Progenitor cell of endocrine pancreas (in vitro differentiated cells): ENCODE results near the gene GPRIN3. TPM values are rescaled to one million over a fixed set of nuclear protein-coding genes. Genes with fewer than 3 reads are reported as not detected.

Source experiments
- DNase-seq: peaks from one replicate; pipeline ENCODE4 v3.0.0; 2021; ENCODE audit warnings: low spot score; ENCODE audit not compliant: unreplicated experiment
- H3K27ac Mint-ChIP-seq: 2 replicates; pipeline ENCODE4 v1.8.0; 2021; ENCODE audit warnings: mild to moderate bottlenecking, moderate library complexity, mixed read lengths
- H3K27me3 Mint-ChIP-seq: 2 replicates; pipeline ENCODE4 v1.8.0; 2021; ENCODE audit warnings: mixed read lengths
- H3K36me3 Mint-ChIP-seq: 2 replicates; pipeline ENCODE4 v1.8.0; 2022; ENCODE audit warnings: mixed read lengths; ENCODE audit not compliant: insufficient read depth
- H3K4me1 Mint-ChIP-seq: 2 replicates; pipeline ENCODE4 v1.8.0; 2021; ENCODE audit warnings: low read depth, mixed read lengths
- H3K4me3 Mint-ChIP-seq: 2 replicates; pipeline ENCODE4 v1.8.0; 2021; ENCODE audit warnings: low read depth, mild to moderate bottlenecking, moderate library complexity, mixed read lengths
- H3K9me3 Mint-ChIP-seq: 2 replicates; pipeline ENCODE4 v1.8.0; 2021; ENCODE audit warnings: low read depth, mixed read lengths
- total RNA-seq: library from RNA; stranded (reverse); gene quantifications from 2 replicates; pipeline ENCODE4 v1.2.1, GENCODE V29; 2021
- TF ChIP-seq, protein P1 (sequence below): fragments of 200-600 bp; sonication (generic); IDR thresholded peaks from one replicate; pipeline ENCODE4 v1.5.0; 2021; ENCODE audit warnings: antibody characterized with exemption, mild to moderate bottlenecking; ENCODE audit not compliant: unreplicated experiment

The GPRIN3 gene
- total RNA-seq, 1 donor from 2014 or later = 16.0 TPM

- no peak overlapping the region for H3K4me3 Mint-ChIP-seq
Measured at GRCh38 chr4:89270792-89271191, 36.8 kb downstream of the GPRIN3 start.

GRCh38 chr4:89269121-89269666 lies 38.4 kb downstream of the GPRIN3 start:
- TF ChIP-seq, protein P1, sequence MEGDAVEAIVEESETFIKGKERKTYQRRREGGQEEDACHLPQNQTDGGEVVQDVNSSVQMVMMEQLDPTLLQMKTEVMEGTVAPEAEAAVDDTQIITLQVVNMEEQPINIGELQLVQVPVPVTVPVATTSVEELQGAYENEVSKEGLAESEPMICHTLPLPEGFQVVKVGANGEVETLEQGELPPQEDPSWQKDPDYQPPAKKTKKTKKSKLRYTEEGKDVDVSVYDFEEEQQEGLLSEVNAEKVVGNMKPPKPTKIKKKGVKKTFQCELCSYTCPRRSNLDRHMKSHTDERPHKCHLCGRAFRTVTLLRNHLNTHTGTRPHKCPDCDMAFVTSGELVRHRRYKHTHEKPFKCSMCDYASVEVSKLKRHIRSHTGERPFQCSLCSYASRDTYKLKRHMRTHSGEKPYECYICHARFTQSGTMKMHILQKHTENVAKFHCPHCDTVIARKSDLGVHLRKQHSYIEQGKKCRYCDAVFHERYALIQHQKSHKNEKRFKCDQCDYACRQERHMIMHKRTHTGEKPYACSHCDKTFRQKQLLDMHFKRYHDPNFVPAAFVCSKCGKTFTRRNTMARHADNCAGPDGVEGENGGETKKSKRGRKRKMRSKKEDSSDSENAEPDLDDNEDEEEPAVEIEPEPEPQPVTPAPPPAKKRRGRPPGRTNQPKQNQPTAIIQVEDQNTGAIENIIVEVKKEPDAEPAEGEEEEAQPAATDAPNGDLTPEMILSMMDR = no peak
- Mint-ChIP-seq H3K27me3 (no peaks in the 10 kb centered on the region), H3K4me3 (no peak overlapping the region), H3K27ac (no peak overlapping the region), H3K36me3 (peaks cover 10% of the 10 kb centered on the region), H3K4me1 (peaks cover 8% of the 10 kb centered on the region), H3K9me3 (peaks cover 12% of the 10 kb centered on the region)
- no peak for DNase-seq

More at GRCh38 chr4:89270792-89271191, 36.8 kb downstream of the GPRIN3 start:
- peaks cover 24% of the 10 kb centered on the region for H3K4me1 Mint-ChIP-seq
- TF ChIP-seq, protein P1 = no peak
- H3K27me3 Mint-ChIP-seq = no peaks in the 10 kb centered on the region
- H3K27ac Mint-ChIP-seq = no peak overlapping the region
- H3K36me3 Mint-ChIP-seq = peaks cover 8% of the 10 kb centered on the region
- H3K9me3 Mint-ChIP-seq = peaks cover 4% of the 10 kb centered on the region
- no peak for DNase-seq

GRCh38 chr4:89268679-89269078 lies 38.9 kb downstream of the GPRIN3 start:
- no peak overlapping the region for H3K27ac Mint-ChIP-seq
- H3K27me3 Mint-ChIP-seq = no peaks in the 10 kb centered on the region
- TF ChIP-seq, protein P1 = no peak
- H3K4me3 Mint-ChIP-seq = no peak overlapping the region
- DNase-seq = no peak
- H3K9me3 Mint-ChIP-seq = peaks cover 14% of the 10 kb centered on the region
- peaks cover 10% of the 10 kb centered on the region for H3K36me3 Mint-ChIP-seq
- peaks cover 3% of the 10 kb centered on the region for H3K4me1 Mint-ChIP-seq

DNA sequence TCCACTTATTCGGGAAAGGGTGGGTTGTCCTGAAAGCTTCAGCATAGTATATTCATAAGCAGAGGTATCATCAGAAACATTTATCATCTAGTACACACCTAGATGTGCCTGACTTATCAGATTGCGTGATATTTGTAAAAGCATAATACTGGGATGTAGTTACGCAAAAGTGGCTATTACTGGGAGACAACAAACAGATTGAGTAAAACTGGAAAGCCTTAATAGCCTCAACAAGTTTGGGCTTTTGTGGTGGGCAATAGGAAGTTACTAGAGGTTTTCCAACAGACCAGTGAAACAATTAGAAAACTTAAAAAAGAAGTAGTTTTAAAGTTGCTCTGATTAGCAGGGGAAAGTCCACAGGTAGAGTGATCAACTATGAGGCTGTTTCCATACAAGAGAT lies 39.8 kb downstream of the GPRIN3 start:
- no peak overlapping the region for H3K4me3 Mint-ChIP-seq
- DNase-seq = no peak
- peaks cover 11% of the 10 kb centered on the region for H3K36me3 Mint-ChIP-seq
- peaks cover 17% of the 10 kb centered on the region for H3K9me3 Mint-ChIP-seq
- TF ChIP-seq, protein P1 = no peak
- peak overlapping the region; percentile 8 for H3K27ac Mint-ChIP-seq
- no peaks in the 10 kb centered on the region for H3K27me3 Mint-ChIP-seq
- peaks cover 3% of the 10 kb centered on the region for H3K4me1 Mint-ChIP-seq

DNA sequence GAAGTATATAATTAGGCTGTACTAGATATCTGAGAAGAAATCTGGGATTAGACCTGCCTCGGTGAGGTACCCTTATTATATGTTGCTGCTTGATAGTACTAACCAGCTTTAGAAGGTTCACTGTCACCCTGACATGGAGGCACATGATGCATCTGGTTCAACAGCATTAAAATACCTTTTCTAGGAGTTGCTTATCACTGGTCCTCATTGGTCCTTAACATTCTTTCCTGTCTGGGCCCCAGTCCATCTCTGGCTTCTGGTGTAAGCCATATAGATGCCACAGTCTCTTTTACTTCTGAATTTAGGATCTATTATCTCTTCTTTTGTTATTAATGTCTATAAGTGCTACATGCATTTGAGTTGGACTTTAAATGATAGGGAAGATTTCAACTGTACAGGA lies 40.2 kb downstream of the GPRIN3 start:
- Mint-ChIP-seq H3K36me3 (peaks cover 8% of the 10 kb centered on the region), H3K27ac (no peak overlapping the region), H3K4me1 (peaks cover 7% of the 10 kb centered on the region), H3K9me3 (peaks cover 14% of the 10 kb centered on the region), H3K4me3 (no peak overlapping the region), H3K27me3 (no peaks in the 10 kb centered on the region)
- no peak for DNase-seq
- TF ChIP-seq, protein P1 = no peak
